HepG2 (cell line): ENCODE measurements around the gene CLPTM1L. TPM values are rescaled to one million over a fixed set of nuclear protein-coding genes. Genes with fewer than 3 reads are reported as not detected.

Experiments
- DMAP1 ChIP-seq: IDR thresholded peaks from 2 replicates; pipeline ENCODE4 v1.6.1; 2016
- KLF9 ChIP-seq: IDR thresholded peaks from 2 replicates; pipeline ENCODE4 v1.6.1; 2016; ENCODE audit warnings: low read depth
- MAFF ChIP-seq: IDR thresholded peaks from 2 replicates; pipeline ENCODE4 v1.6.1; 2011; ENCODE audit warnings: low read depth, low read length, improper control_type of control experiment
- MAZ ChIP-seq, 2 experiments: sonication (generic) in 1 of 2; formaldehyde crosslinking in 1 of 2; IDR thresholded peaks; 2 replicates each; pipeline versions ENCODE4 v1.5.0 to v1.6.1; 2012 to 2020; ENCODE audit warnings: low read depth in 2 of 2, mild to moderate bottlenecking in 2 of 2, borderline replicate concordance in 1 of 2, improper control_type of control experiment in 1 of 2, low read length in 1 of 2, missing genetic modification reagents in 1 of 2, moderate library complexity in 1 of 2
- PHF21A ChIP-seq: sonication (generic); formaldehyde crosslinking; IDR thresholded peaks from 2 replicates; pipeline ENCODE4 v1.5.0; 2020; ENCODE audit warnings: mild to moderate bottlenecking, missing genetic modification reagents
- REPIN1 ChIP-seq: sonication (generic); formaldehyde crosslinking; IDR thresholded peaks from 2 replicates; pipeline ENCODE4 v1.8.0; 2022; ENCODE audit warnings: missing genetic modification reagents, low read depth, mild to moderate bottlenecking, borderline replicate concordance
- SALL2 ChIP-seq: sonication (generic); formaldehyde crosslinking; IDR thresholded peaks from 2 replicates; pipeline ENCODE4 v1.8.1; 2023; ENCODE audit warnings: mild to moderate bottlenecking, missing genetic modification reagents, inconsistent platforms
- SUZ12 ChIP-seq: fragments of 150-350 bp; IDR thresholded peaks from 2 replicates; pipeline ENCODE4 v1.6.1; 2014; ENCODE audit warnings: low read depth, low read length
- TGIF2 ChIP-seq: IDR thresholded peaks from 2 replicates; pipeline ENCODE4 v1.6.1; 2016; ENCODE audit warnings: control low read depth, missing compliant biosample characterization
- TSC22D2 ChIP-seq: sonication (generic); formaldehyde crosslinking; IDR thresholded peaks from 2 replicates; pipeline ENCODE4 v1.5.1; 2020; ENCODE audit warnings: missing genetic modification reagents, mild to moderate bottlenecking, borderline replicate concordance
- ZFP36L2 ChIP-seq: sonication (generic); formaldehyde crosslinking; IDR thresholded peaks from 2 replicates; pipeline ENCODE4 v1.4.0; 2020; ENCODE audit warnings: missing genetic modification reagents
- ZNF292 ChIP-seq: sonication (generic); formaldehyde crosslinking; IDR thresholded peaks from 2 replicates; pipeline ENCODE4 v1.8.1; 2022; ENCODE audit warnings: mild to moderate bottlenecking, low read depth, missing genetic modification reagents, borderline replicate concordance
- ZNF460 ChIP-seq: sonication (generic); formaldehyde crosslinking; IDR thresholded peaks from 2 replicates; pipeline ENCODE4 v1.5.1; 2020; ENCODE audit warnings: missing genetic modification reagents, mild to moderate bottlenecking, borderline replicate concordance
- ZNF510 ChIP-seq: sonication (generic); formaldehyde crosslinking; IDR thresholded peaks from 2 replicates; pipeline ENCODE4 v1.4.0; 2020; ENCODE audit warnings: low read depth, mild to moderate bottlenecking, missing genetic modification reagents
- ZNF574 ChIP-seq: sonication (generic); formaldehyde crosslinking; IDR thresholded peaks from 2 replicates; pipeline ENCODE4 v1.4.0; 2020; ENCODE audit warnings: missing genetic modification reagents
- ZNF614 ChIP-seq: IDR thresholded peaks from 2 replicates; pipeline ENCODE4 v1.6.1; 2018; ENCODE audit warnings: missing biosample characterization, missing genetic modification reagents, inconsistent platforms, borderline replicate concordance
- ZSCAN20 ChIP-seq: sonication (generic); formaldehyde crosslinking; IDR thresholded peaks from 2 replicates; pipeline ENCODE4 v1.4.0; 2020; ENCODE audit warnings: missing genetic modification reagents, mild to moderate bottlenecking, borderline replicate concordance
- polyA plus RNA-seq, 8 experiments: library from polyadenylated mRNA; depleted of rRNA in 3 of 8; stranded (reverse) in 7 of 8; unstranded in 1 of 8; fragments of >200 nt; fragmentation: Illumina TruSeq in 4 of 8; extraction: Trizol in 4 of 8; gene quantifications; 2 replicates each; pipeline versions ENCODE4 v1.2.1 to v1.2.3, GENCODE V29; 2011 to 2016; ENCODE audit warnings: low read depth in 4 of 8, missing spikeins in 1 of 8, mixed read lengths in 1 of 8; ENCODE audit not compliant: insufficient read depth in 1 of 8
- total RNA-seq, 5 experiments: library from RNA; depleted of rRNA; stranded (reverse); fragments of >200 nt; fragmentation: Illumina TruSeq; extraction: Trizol; gene quantifications; 2 replicates each; pipeline ENCODE4 v1.2.3, GENCODE V29; 2016; ENCODE audit warnings: low read depth in 1 of 5
- TF ChIP-seq, protein P1 (sequence below): sonication (generic); formaldehyde crosslinking; IDR thresholded peaks from 2 replicates; pipeline ENCODE4 v1.9.0; 2022; ENCODE audit warnings: missing genetic modification reagents, mild to moderate bottlenecking, borderline replicate concordance
- TF ChIP-seq, protein P2 (sequence below): sonication (generic); formaldehyde crosslinking; IDR thresholded peaks from 2 replicates; pipeline ENCODE4 v1.8.1; 2023; ENCODE audit warnings: mild to moderate bottlenecking, missing genetic modification reagents
- TF ChIP-seq, protein P3 (sequence below): sonication (generic); formaldehyde crosslinking; IDR thresholded peaks from 2 replicates; pipeline ENCODE4 v1.5.0; 2020; ENCODE audit warnings: mild to moderate bottlenecking, missing genetic modification reagents, moderate library complexity

The CLPTM1L gene
- total and polyA plus RNA-seq, 2 of the 13 experiments (the other 11 are each of a cell fraction or from before 2014, with no cell fraction given): 80.3 to 124 TPM

GRCh38 chr5:1344975-1345838 lies at the start of gene CLPTM1L (continued):
- TF ChIP-seq REPIN1 (CRISPR knock-in tag) (peak; percentile 56; the same call in 1 of the 2 replicates), TSC22D2 (CRISPR knock-in tag) (no peak), SUZ12 (peak; percentile 52; the same call in 1 of the 2 replicates), ZSCAN20 (no peak), ZNF614 (CRISPR knock-in tag) (peak; percentile 47; the same call in 1 of the 2 replicates), ZNF292 (CRISPR knock-in tag) (no peak), MAZ (IDR thresholded peaks at IDR 0.05; ENCODE audit: borderline replicate concordance, low read depth, low read length) (peak; percentile 34; the same call in 1 of the 2 replicates), MAZ (CRISPR knock-in tag; IDR thresholded peaks at IDR 0.05; ENCODE audit: low read depth) (no peak), PHF21A (CRISPR knock-in tag) (no peak), ZNF574 (peak; percentile 79), ZFP36L2 (CRISPR knock-in tag) (no peak), SALL2 (CRISPR knock-in tag) (0 out of 2 replicates have a peak, but pooled peaks have one; percentile 58), DMAP1 (CRISPR knock-in tag) (no peak), KLF9 (CRISPR knock-in tag) (no peak), ZNF460 (CRISPR knock-in tag) (no peak), MAFF (no peak), ZNF510 (no peak), TGIF2 (CRISPR knock-in tag) (no peak)
- TF ChIP-seq, protein P1, sequence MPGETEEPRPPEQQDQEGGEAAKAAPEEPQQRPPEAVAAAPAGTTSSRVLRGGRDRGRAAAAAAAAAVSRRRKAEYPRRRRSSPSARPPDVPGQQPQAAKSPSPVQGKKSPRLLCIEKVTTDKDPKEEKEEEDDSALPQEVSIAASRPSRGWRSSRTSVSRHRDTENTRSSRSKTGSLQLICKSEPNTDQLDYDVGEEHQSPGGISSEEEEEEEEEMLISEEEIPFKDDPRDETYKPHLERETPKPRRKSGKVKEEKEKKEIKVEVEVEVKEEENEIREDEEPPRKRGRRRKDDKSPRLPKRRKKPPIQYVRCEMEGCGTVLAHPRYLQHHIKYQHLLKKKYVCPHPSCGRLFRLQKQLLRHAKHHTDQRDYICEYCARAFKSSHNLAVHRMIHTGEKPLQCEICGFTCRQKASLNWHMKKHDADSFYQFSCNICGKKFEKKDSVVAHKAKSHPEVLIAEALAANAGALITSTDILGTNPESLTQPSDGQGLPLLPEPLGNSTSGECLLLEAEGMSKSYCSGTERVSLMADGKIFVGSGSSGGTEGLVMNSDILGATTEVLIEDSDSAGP (CRISPR knock-in tag): peak; percentile 28; the same call in 1 of the 2 replicates
- TF ChIP-seq, protein P2, sequence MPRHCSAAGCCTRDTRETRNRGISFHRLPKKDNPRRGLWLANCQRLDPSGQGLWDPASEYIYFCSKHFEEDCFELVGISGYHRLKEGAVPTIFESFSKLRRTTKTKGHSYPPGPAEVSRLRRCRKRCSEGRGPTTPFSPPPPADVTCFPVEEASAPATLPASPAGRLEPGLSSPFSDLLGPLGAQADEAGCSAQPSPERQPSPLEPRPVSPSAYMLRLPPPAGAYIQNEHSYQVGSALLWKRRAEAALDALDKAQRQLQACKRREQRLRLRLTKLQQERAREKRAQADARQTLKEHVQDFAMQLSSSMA (CRISPR knock-in tag): no peak; the same call in 1 of the 2 replicates
- TF ChIP-seq, protein P3, sequence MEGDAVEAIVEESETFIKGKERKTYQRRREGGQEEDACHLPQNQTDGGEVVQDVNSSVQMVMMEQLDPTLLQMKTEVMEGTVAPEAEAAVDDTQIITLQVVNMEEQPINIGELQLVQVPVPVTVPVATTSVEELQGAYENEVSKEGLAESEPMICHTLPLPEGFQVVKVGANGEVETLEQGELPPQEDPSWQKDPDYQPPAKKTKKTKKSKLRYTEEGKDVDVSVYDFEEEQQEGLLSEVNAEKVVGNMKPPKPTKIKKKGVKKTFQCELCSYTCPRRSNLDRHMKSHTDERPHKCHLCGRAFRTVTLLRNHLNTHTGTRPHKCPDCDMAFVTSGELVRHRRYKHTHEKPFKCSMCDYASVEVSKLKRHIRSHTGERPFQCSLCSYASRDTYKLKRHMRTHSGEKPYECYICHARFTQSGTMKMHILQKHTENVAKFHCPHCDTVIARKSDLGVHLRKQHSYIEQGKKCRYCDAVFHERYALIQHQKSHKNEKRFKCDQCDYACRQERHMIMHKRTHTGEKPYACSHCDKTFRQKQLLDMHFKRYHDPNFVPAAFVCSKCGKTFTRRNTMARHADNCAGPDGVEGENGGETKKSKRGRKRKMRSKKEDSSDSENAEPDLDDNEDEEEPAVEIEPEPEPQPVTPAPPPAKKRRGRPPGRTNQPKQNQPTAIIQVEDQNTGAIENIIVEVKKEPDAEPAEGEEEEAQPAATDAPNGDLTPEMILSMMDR (CRISPR knock-in tag): no peak
